ENCODE measurements around the gene PKP4.

- TF ChIP-seq, protein P1, sequence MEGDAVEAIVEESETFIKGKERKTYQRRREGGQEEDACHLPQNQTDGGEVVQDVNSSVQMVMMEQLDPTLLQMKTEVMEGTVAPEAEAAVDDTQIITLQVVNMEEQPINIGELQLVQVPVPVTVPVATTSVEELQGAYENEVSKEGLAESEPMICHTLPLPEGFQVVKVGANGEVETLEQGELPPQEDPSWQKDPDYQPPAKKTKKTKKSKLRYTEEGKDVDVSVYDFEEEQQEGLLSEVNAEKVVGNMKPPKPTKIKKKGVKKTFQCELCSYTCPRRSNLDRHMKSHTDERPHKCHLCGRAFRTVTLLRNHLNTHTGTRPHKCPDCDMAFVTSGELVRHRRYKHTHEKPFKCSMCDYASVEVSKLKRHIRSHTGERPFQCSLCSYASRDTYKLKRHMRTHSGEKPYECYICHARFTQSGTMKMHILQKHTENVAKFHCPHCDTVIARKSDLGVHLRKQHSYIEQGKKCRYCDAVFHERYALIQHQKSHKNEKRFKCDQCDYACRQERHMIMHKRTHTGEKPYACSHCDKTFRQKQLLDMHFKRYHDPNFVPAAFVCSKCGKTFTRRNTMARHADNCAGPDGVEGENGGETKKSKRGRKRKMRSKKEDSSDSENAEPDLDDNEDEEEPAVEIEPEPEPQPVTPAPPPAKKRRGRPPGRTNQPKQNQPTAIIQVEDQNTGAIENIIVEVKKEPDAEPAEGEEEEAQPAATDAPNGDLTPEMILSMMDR (IDR thresholded peaks at IDR 0.05; ENCODE audit: low read depth, low read length): no peak
- no peak for TF ChIP-seq POLR2A (IDR thresholded peaks at IDR 0.05; ENCODE audit: extremely low read depth, insufficient read length)
- TF ChIP-seq, protein P2, sequence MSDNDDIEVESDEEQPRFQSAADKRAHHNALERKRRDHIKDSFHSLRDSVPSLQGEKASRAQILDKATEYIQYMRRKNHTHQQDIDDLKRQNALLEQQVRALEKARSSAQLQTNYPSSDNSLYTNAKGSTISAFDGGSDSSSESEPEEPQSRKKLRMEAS (IDR thresholded peaks at IDR 0.05; ENCODE audit: low read depth, low read length): no peak
- TF ChIP-seq MYC (IDR thresholded peaks at IDR 0.05; ENCODE audit: low read depth, low read length): no peak
Measured at GRCh38 chr2:158498043-158498748, 41.4 kb downstream of the PKP4 start.
